Fibroblast of pulmonary artery (primary cell): Measurements from ENCODE around the gene IL11RA.

ENCODE experiments used
- DNase-seq: peaks from one replicate; pipeline ENCODE4 v3.0.0-alpha.2; 2010; ENCODE audit warnings: low read depth
- H3K4me3 ChIP-seq: replicated peaks from 2 replicates; pipeline ENCODE4 v1.5.1; 2011; ENCODE audit warnings: low read depth, mild to moderate bottlenecking, control low read depth, low read length, moderate library complexity
- TF ChIP-seq, protein P1 (sequence below): IDR thresholded peaks from 2 replicates; pipeline ENCODE4 v1.5.1; 2011; ENCODE audit warnings: mild to moderate bottlenecking, control low read depth, low read length, inconsistent platforms; ENCODE audit errors: missing control alignments

Gene IL11RA

DNA sequence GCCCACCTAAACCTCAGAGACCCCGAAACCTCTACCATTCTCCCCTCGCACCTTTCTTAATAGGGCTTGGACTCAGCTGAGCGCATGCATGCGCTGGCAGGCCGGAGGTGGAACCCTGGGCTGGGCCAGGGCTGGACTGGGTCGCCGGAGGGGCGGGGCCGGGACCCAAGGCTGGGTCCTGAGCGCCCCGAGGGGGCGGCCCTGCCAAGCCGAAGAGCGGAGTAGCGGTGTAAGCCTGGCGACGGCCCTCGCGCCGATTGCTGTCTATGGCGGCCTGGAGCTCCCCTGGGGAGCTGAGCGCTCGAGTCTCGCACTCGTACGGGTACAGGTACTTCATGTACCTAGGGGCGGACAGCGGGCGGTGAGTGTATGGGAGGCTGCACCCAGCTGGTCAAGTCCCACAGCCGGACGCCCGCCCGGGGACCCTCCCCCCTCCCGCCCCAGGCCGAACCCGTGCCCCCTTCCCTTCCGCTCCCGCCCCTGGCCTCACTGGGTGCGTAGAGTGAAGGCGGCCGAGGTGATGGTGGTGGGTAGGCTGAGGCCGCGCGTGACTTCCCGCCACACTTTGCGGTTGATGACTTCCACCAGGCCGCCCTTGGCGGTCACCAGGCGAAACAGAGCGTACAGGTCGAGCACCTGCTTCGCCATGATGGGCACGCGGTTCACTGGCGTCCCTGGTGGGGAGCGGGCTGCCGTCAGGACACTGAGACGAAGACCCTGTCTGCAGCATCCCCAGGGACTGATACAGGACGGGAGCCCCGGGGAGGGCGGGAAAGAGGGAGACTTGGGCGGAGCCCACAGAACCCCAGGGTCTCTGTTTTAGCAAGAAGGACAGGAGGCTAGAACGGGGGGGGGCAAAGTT lies 28.4 kb upstream of the IL11RA start:
- DNase-seq = no peak
- H3K4me3 ChIP-seq = no peak overlapping the region
- TF ChIP-seq, protein P1, sequence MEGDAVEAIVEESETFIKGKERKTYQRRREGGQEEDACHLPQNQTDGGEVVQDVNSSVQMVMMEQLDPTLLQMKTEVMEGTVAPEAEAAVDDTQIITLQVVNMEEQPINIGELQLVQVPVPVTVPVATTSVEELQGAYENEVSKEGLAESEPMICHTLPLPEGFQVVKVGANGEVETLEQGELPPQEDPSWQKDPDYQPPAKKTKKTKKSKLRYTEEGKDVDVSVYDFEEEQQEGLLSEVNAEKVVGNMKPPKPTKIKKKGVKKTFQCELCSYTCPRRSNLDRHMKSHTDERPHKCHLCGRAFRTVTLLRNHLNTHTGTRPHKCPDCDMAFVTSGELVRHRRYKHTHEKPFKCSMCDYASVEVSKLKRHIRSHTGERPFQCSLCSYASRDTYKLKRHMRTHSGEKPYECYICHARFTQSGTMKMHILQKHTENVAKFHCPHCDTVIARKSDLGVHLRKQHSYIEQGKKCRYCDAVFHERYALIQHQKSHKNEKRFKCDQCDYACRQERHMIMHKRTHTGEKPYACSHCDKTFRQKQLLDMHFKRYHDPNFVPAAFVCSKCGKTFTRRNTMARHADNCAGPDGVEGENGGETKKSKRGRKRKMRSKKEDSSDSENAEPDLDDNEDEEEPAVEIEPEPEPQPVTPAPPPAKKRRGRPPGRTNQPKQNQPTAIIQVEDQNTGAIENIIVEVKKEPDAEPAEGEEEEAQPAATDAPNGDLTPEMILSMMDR = no peak

DNA sequence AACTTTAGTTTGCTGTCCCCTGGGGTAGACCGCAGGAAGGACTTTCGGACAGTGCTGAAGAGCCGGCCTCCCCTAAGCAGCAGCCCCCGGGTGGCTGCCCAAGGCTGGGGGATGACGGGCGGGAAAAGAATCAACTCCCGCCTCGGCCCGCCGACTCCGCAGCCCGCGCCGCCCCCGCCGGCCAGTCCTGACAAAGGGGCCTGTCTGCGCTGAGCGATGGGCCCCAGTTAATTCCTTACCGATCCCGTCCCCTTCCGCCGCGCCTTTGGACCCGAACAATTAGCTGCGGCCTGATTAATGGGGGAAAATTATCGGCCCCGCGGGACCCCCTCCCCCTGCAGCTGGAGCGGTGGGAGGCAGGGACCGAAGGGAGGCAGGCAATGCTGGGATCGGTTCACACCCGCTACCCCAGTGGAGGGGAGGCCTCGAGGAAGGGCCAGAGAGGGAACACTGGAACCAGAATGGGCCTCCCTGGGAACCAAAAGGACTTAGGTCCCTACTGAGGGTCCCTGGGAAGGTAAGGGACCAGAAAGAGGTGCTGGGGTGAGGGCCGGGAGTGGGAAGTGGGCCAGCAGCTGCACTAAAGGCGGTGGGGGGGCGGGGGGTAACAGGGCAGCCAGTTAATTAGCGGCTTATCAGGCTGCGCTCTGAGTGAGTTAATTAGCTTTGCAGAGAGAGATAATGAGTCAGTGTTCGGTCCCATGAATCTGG lies 27.4 kb upstream of the IL11RA start:
- H3K4me3 ChIP-seq = no peak overlapping the region
- TF ChIP-seq, protein P1 = no peak

DNA sequence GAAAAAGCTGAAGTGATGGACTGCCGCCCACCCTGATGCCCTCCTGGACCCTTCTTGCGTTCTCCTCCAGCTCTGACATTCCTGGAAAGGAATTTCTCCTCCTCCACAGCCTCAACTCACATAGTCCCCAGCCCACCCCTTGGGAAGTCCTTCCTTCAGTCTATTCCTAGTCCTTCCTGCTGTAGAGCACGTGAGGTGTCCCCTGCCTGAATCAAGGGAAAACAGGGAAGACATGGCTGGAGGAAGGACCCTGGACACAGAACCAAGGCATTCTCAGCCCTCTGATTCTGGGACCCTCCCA lies 26.8 kb upstream of the IL11RA start:
- TF ChIP-seq, protein P1 = no peak
- no peak overlapping the region for H3K4me3 ChIP-seq
- no peak for DNase-seq

More for the DNA sequence above, 27.4 kb upstream of the IL11RA start:
- no peak for DNase-seq

DNA sequence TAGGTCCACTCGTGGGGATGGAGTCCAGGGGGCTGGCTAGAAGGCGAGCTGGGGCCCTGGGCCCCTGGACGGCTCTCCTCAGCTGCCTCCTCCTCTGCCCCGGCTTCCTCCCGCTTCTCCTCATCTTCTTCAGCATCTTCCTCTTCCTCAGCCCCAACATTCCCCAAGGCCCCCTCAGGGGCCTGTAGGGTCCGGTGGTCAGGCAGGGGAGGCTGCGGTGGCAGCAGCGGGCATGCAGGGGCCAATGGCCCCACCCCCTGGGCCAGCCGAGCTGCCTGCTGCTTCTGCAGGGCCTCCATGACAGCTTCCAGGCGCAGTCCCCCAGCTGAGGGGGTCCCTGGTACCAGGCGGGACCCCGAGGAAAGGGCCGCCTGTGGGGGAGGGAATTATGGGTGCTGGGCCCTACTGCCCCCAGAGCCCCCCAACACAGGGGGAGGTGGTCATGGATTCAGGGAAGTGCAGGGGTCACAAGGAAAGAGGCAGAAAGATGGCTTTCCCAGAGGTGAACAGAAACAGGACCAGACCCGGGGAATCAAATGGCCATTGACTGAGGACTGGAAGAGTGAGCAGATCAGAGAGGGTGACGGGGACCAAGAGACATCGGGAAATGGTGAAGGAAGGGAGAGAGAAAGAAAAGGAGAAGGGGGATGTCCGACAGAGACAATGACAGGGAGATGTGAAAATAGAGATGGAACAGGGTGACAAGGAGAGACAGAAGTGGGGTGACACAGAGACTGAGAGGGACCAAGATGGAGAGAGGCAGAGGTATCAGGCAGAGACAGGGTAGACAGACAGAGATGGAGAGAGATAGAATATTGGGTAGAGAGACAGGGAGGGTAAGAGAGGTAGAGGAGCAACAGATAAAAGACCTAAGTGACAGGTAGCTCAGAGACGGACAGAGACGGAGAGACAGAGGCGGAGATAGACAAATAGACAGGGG lies 24.0 kb upstream of the IL11RA start:
- DNase-seq = no peak
- no peak overlapping the region for H3K4me3 ChIP-seq
- TF ChIP-seq, protein P1 = no peak

DNA sequence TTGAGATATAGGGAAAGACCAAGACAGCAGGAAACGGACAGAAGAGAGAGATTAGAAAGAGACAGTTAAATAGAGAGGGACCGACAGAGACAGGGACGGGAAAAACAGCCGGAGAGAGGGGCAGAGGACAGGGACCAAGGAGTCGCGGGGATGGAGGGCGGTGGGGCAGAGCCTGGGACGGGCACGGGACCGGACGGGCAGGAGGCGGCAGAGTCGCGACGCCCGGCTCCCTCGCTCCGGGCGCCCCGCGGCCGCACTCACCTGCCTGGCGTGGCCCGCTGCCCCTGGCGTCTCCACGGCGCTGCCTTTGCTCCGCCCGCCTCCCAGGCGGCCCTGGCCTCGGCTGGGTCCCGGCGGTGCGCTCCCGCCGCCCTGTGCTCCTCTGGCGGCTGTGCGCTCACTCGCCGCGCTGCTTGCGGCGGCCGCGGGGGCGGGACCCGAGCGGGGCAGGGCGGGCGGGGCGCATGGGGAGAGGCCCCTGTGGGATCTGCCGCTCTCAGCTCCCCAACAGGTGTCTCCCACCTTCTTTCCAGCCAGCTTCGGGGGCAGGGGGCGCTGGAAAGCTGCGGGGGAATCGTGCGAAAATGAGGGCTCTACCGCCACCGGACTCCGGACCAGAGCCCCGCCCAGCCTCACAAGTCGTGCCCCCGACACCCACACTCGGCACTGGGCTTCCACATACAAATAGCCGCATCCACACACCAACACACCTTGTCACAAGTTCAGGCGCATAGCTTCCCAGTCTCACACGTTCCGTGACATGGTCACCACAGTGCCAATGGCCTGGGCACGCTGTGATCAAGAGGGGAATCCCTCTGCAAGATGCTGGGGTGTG lies 23.1 kb upstream of the IL11RA start, which contains the start of gene ARID3C:
ARID3C (minus strand) TSS at position 411 of the 835 bp plus-strand sequence. CDS start 1,052 bp downstream, outside the sequence.
- TF ChIP-seq, protein P1 = no peak
- H3K4me3 ChIP-seq = peak within 1 kb of the TSS; percentile 38
- no peak for DNase-seq

DNA sequence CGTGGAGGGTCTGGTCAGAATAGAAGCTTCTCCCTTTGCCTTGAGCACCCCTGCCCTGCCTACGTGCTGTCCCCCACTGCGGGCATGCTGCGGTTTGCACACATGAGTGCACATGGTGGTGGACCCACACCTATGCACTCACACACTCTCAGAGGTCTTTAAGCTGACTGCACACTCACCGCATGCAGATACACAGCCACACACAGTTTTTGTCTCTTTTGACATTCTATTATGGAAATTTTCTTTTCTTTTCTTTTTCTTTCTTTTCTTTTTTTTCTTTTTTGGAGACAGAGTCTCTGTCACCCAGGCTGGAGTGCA lies 22.5 kb upstream of the IL11RA start:
- TF ChIP-seq, protein P1 = no peak
- DNase-seq = no peak
- no peak overlapping the region for H3K4me3 ChIP-seq
